ENCODE results near the gene IGSF3.
A peak's percentile ranks its signal among the peaks of the same experiment; 100 is the strongest.
"Not testable (repeated sequence)": the region's sequence is repeated elsewhere in the genome, so short reads cannot be mapped to it uniquely, and the experiment has no call there.

The IGSF3 gene

DNA sequence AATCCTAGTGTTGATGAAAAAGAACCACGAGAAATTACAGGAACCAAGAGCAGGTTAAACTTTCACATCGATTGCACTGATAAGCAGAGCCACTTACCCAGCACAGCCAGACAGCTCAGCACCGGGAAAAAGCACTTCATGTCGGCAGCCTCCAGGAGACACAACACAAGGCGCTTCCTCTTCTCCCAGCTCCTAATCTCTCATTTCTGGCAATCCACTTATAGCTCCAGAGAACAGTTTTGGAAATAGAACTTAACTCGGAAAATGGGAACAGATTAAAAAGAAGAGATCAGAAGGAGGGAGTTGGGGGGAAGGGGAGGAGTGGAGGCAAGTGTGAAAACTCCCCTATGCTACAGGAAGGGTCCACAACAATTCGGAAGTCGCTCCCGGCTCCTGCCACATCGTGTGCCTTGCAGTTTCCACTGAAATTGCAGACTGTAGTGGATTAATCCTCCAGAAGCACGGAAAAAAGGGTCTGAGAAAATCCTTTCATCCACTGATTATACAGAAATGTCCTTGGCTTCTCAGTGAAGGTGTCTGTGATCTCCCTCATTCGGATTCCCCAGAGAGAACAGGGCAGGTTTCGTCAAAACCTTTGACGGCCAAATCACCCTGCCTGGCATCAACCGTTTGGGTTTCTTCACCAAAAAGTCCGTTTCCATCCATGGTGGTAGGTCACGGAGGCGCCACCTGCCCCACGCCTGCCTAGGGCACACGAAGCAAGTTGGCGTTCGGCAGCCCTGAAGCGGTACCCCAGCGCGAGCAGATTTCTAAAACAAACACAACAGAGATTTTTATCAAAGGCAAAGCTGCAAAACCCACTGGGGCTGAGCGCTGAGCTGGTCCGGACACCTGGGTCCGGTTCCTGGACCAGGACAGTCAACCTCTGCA, 1.1 kb downstream of the IGSF3 start:
- peak overlapping the region; percentile 61 for H3K4me3 ChIP-seq (ENCODE audit: low read length)
- no peak for DNase-seq (ENCODE audit: low read depth)
- TF ChIP-seq, protein P1, sequence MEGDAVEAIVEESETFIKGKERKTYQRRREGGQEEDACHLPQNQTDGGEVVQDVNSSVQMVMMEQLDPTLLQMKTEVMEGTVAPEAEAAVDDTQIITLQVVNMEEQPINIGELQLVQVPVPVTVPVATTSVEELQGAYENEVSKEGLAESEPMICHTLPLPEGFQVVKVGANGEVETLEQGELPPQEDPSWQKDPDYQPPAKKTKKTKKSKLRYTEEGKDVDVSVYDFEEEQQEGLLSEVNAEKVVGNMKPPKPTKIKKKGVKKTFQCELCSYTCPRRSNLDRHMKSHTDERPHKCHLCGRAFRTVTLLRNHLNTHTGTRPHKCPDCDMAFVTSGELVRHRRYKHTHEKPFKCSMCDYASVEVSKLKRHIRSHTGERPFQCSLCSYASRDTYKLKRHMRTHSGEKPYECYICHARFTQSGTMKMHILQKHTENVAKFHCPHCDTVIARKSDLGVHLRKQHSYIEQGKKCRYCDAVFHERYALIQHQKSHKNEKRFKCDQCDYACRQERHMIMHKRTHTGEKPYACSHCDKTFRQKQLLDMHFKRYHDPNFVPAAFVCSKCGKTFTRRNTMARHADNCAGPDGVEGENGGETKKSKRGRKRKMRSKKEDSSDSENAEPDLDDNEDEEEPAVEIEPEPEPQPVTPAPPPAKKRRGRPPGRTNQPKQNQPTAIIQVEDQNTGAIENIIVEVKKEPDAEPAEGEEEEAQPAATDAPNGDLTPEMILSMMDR (conservative IDR thresholded peaks at IDR 0.05; ENCODE audit: low read depth, low read length) = no peak

GRCh38 chr1:116664978-116665371, 2.6 kb downstream of the IGSF3 start:
- H3K4me3 ChIP-seq (ENCODE audit: low read length) = no peak overlapping the region
- TF ChIP-seq, protein P1 (conservative IDR thresholded peaks at IDR 0.05; ENCODE audit: low read depth, low read length) = no peak
- DNase-seq (ENCODE audit: low read depth) = no peak

- H3K4me3 ChIP-seq (ENCODE audit: low read length) = no peak overlapping the region
- TF ChIP-seq, protein P1 (conservative IDR thresholded peaks at IDR 0.05; ENCODE audit: low read depth, low read length) = no peak
- DNase-seq (ENCODE audit: low read depth) = no peak
Measured at GRCh38 chr1:116664366-116664977, 3.1 kb downstream of the IGSF3 start.

DNA sequence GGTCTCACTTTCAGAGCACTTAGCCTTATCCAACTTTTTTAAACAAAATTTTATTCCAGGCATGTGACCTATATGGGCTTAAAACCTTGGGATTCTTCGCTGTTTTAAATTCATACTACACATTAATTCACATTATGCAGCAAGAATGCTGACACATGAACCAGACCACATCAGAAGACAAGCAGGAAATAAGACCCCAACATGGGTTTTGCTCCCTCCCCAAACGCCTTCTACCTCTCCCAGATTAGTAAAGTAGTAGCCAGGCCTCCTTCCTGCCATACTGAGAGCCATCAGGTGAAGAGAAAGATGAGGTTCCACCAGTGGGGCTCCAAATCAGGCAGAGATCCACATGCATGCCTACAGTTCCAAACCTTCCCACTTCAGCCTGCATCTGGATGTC, 3.7 kb downstream of the IGSF3 start:
- TF ChIP-seq, protein P1 (conservative IDR thresholded peaks at IDR 0.05; ENCODE audit: low read depth, low read length) = no peak
- no peak overlapping the region for H3K4me3 ChIP-seq (ENCODE audit: low read length)

DNA sequence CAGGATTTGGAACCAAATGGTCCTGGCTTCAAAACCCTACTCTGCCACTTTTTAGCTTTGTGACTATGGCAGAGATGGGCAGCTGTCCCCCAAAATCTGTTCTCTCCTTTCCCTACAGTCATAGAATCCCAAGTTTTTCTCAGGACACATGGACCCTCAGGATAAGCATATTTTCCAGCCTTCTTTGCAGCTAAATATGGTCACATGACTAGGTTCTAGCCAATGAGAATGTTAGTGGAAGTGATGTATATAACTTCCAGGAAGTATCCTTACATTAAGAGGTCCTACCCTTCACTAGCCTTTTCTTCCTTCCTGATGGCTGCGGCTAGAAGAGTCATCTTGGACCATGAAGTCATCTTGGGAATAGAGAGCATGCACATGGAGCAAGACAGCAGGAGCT, 5.9 kb downstream of the IGSF3 start:
- H3K4me3 ChIP-seq (ENCODE audit: low read length) = no peak overlapping the region
- DNase-seq (ENCODE audit: low read depth) = no peak
- TF ChIP-seq, protein P1 (conservative IDR thresholded peaks at IDR 0.05; ENCODE audit: low read depth, low read length) = no peak

More for the DNA sequence above, 3.7 kb downstream of the IGSF3 start:
- DNase-seq (ENCODE audit: low read depth) = no peak

GRCh38 chr1:116658645-116659044, 8.9 kb downstream of the IGSF3 start:
- H3K4me3 ChIP-seq (ENCODE audit: low read length); DNase-seq (ENCODE audit: low read depth): not testable (repeated sequence)

- not testable (repeated sequence) for DNase-seq (ENCODE audit: low read depth); H3K4me3 ChIP-seq (ENCODE audit: low read length)
Measured at GRCh38 chr1:116657836-116658235, 9.7 kb downstream of the IGSF3 start.

DNA sequence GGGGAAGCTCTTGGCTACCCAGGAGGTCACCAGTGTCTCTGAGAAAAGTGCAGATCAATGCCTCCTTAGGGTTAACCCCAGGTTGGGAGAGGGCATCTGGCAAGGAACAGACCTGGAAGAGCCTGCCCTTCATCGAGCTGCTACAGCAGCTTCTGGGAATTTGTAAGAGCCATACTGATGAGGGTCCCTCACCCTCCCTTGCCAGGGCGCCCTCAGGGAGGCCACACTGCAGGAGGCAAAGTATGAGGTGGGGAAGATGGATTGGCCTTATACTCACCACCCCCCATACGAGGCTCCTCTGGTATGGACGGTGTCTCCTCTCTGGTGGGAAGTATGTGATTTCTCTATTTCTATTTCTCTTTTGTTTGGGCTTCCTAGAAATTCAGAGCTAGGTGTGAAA, 13.2 kb downstream of the IGSF3 start:
- TF ChIP-seq, protein P1 (conservative IDR thresholded peaks at IDR 0.05; ENCODE audit: low read depth, low read length) = no peak
- no peak overlapping the region for H3K4me3 ChIP-seq (ENCODE audit: low read length)
- DNase-seq (ENCODE audit: low read depth) = no peak

DNA sequence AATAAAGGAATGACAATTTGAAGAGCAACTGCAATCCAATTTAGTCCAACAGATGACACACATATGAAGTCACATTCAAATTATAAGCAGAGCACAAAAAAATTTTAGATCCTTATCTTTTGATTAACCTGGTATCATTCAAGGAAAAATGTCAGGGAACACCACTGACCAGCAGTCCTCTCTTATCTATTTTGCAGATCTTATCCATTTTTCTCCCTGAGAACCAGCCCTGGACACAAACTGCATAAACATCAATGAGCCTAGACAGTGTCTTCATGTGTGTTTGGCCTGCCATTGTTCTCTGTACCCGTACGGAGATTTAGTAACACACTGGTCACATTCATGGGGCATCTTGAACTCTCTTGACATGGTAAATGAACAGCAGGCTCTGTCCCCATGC, 14.9 kb downstream of the IGSF3 start:
- not testable (repeated sequence) for H3K4me3 ChIP-seq (ENCODE audit: low read length); DNase-seq (ENCODE audit: low read depth)

GRCh38 chr1:116650781-116651180, 16.8 kb downstream of the IGSF3 start:
- not testable (repeated sequence) for DNase-seq (ENCODE audit: low read depth); H3K4me3 ChIP-seq (ENCODE audit: low read length)

DNA sequence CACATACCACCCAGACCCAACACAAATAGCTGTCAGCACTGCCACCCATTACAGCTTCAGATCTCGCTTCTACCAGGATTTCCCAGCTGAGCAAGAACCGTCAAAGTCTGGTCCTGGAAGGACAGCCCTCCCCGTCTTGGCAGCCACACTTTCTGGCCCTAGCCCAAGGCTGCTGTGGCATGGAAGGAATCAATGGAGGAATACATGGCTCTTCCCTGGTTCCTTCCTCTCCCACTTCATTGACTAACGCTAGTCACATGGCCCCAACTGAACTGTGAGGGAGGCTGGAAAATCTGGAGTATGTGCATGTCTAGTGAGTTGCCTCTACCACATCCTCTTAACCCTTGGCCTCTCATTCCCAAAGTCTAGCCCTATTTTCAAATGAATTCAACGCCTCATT, 18.5 kb downstream of the IGSF3 start:
- not testable (repeated sequence) for DNase-seq (ENCODE audit: low read depth); H3K4me3 ChIP-seq (ENCODE audit: low read length)

GRCh38 chr1:116648325-116648724, 19.2 kb downstream of the IGSF3 start:
- DNase-seq (ENCODE audit: low read depth); H3K4me3 ChIP-seq (ENCODE audit: low read length): not testable (repeated sequence)

All from retinal pigment epithelial cell (primary cell).